Tongue (tissue), 2 donors: ENCODE data around the gene CCDC136. TPM values are rescaled to one million over a fixed set of nuclear protein-coding genes. Genes with fewer than 3 reads are reported as not detected.

Source experiments
- DNase-seq: peaks from one replicate; pipeline ENCODE4 v3.0.0-alpha.2; 2015
- total RNA-seq: library from RNA; depleted of rRNA; stranded (reverse); fragments of >200 nt; gene quantifications from one replicate; pipeline ENCODE4 v1.2.3, GENCODE V29; 2014

Gene CCDC136
- total RNA-seq, 1 donor from 2014 or later, result 16.4 TPM

DNA sequence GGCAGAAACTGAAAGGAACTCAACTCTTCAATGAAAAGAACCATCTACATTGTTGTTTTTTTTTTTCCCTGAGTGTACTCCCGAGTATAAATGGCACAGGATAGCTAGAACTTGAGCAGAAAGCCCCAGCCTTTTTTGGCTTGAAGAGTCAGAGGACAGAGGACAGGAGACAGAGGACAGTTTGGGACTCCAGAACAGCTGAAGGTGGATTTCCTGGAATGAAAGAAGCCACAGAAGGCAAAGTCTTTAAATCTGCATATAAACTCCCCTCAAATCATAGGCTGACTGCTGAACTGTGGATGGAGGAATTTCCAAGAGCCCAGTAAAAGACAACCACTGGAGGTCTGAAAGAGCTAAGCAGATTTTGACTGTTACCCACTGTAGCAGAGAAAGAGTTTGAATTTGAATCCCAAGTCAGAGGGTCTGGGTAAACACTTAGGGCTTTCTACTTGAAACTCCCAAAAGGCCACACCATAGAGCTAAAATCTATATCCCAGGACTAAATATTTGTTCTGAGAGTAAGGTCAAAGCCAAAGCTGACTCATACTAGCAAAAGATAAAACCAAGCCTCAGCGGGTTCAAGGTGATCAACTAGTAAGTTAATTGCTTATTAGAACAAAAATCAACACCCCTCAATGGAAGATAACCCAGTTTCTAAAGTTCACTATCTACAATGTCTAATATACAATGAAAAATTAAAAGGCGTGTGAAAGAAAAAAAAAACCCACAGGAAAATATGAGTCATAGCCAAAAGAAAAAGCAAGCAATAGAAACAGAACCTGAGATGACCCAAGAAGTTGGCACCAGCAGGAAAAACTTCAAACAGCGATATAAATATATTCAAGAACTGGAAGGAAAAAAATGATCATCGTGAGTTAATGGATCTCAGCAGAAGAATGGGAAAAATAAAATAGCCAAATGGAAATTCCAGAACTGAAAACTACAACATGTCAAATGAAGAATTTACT lies 14.3 kb upstream of the CCDC136 start:
- DNase-seq, result no peak

- no peak for DNase-seq
Measured at GRCh38 chr7:128778946-128779345, 12.8 kb upstream of the CCDC136 start.

DNA sequence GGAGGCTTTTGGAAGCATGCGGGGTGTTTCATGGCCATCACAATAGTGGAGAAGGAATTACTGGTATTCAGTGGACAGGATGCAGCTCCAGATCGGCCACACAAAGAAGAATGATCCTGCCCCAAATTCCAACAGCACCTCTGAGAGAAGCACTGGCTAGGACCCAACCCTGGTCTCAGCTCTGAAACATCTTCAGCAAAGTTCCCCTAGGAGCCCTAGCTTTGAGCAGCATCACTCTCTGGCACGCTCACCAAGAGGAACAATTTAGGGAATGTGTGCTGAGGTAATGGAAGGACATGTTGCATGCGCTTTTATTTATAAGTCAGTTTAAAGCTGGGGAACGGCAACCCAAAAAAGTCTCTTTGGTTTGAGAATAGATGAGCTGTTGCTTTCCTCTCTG lies 10.6 kb upstream of the CCDC136 start:
- peak; percentile 59 for DNase-seq

- DNase-seq, result no peak
Measured at GRCh38 chr7:128781851-128782250, 9.9 kb upstream of the CCDC136 start.

DNA sequence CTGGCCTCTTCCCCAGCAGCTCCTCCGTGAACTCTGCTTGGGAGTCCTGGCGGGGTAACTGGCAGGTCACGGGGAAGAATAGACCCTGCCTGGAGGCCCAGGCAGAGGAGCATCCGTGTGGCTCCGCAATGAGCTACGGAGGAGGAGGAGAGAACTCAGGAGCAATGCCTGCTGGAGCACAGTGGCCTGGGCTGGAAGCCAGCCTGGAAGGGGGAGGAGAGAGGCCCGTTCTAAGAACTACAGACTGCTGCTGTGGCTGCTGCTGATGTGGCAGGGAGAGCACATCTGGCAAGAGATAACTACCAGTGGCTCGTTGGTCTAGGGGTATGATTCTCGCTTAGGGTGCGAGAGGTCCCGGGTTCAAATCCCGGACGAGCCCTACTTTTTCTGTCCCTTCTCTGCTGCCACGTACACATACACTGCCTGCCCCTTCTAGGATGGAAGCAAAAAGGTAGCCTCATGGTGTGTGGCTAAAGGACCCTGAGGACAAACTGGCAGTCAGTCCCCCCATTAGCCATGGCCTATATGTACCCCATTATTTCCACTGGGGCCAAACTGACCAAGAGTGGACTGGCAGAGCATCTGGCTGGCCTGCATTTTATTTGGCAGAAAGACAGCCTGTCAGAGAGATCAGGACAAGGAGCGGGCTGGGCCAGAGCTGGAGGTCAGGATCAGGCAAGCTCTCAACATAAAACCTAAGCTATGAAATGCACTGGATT lies 8.5 kb upstream of the CCDC136 start:
- DNase-seq, result peak; percentile 89

DNA sequence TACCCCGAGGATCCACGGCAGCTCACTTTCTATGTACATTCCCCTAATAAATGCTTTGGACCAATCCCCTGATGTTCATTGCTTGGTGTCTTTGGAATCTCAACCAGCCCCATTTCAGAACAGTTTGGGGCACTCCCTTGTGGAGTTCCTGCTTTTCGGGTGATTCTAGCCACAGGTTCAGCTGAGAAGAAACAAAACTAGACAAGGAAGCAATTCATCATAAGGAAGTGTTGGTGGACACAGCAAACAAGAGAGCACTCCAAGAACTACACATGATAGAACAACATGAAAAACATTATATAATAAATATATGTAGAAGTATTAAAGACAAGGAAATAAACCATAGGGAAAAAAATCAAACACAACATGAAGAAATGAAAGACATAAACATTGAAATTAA lies 6.0 kb upstream of the CCDC136 start:
- no peak for DNase-seq

GRCh38 chr7:128788446-128789412 lies 3.0 kb upstream of the CCDC136 start:
- no peak for DNase-seq

- DNase-seq, result no peak
Measured at GRCh38 chr7:128790315-128791041, 1.3 kb upstream of the CCDC136 start.

GRCh38 chr7:128791972-128792327 lies 182 bp downstream of the CCDC136 start:
- DNase-seq, result peak; percentile 23

DNA sequence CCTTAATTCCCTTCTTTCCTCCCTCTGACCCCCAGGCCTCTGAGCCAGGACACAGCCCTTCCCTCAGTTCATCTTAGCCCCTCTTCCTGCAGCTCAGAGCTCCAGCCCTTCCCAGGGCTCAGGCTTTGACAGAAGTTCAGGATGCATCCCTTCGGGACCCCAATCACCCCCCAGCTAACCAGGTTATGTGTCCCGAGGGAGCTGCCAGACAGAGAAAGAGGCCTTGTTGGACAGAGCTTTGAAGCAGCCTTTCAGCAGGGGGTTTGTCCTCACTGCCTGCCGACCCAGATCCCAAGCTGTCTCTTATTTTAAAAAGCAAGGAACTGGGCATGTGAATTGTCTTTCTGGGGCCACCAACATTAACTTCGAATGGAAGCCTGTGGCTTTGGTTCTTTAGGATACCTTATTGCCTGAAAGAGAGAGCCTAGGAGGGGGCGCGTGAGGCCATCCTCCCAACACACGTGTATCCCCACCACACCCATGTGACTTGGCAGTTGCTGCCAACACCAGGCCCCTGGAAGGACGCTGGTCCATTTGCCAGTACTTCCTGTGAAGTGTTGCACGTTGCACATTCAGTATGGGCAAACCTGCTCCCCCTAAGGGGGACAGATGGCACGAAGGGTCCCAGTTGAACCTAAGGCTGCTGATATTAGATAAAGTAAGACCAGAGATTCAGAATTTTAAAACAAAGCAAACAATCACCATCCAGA lies 858 bp downstream of the CCDC136 start:
- DNase-seq, result peak; percentile 45

DNA sequence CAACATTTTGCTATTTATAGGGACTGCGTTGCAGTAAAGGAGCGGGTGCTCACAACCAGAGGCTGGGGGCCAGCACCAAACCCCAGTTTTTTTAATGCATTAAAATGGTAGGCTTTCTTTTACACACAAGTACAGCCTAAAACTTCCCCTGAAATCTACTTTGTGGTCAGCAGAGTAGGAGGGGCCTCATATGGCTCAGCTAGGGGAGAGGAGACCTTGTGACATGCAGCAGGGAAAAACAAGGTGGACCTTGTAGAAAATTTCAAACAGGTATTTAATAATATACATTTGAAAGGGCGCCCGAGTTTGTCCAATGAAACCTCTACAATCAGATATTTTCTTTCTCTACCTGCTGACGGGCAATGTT lies 1.4 kb downstream of the CCDC136 start:
- no peak for DNase-seq

DNA sequence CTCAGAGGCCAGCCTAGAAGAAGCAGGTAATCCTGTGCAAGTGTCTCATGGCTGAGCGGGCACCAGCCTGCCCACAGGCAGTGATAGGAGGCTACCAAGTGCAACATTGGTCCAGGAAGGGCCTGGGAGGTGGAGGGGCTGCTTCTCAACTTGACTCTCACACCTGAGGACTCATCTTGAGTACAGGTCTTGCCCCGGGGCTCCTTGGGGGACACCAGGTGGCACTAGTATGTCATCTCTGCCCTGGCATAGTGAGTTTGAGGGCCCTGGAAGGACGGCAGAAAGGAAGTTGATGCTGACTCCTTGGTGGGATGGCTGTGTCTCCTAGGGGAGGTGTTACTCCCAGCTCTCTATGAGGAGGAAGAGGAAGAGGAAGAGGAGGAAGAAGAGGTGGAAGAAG lies 2.3 kb downstream of the CCDC136 start:
- DNase-seq, result no peak

- no peak for DNase-seq
Measured at GRCh38 chr7:128794436-128794835, 2.7 kb downstream of the CCDC136 start.

DNA sequence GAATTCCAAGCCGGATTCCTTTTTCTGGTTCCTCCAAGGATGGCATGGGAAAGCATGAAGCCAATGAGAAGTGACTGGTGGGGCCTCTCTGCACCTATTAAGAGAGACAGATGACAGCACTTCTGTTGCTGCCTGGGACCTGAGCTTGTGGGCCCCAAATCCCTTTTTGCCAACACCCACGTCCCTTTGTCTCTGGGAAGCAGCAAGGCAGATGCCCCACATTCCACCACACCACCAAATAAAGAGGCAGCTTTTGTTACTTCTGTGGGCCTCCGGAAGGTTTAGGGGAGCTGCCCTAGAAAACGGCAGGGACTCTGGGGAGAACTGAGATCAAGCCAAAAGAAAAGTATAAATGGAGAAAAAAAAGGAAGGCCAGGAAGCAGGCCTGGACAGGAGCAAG lies 3.4 kb downstream of the CCDC136 start:
- no peak for DNase-seq

DNA sequence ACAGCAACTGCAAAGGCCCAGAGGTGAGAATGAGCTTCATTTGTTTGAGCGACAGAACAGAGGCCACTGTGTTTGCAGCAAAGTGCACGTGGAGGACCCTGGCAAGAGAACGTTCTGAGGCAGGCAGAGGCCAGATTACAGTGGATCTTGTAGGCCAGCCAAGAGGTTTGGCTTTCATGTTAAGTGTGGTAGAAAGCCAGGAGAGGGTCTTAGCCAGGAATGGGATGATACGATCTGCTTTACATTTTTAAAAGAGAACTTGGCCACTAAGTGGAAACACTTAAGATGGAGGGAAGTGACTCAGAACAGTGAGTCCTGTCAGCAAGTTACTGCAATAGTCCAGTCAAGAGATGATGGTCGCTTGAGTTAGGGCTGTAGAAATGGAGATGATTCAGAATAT lies 4.6 kb downstream of the CCDC136 start:
- DNase-seq, result peak; percentile 64

DNA sequence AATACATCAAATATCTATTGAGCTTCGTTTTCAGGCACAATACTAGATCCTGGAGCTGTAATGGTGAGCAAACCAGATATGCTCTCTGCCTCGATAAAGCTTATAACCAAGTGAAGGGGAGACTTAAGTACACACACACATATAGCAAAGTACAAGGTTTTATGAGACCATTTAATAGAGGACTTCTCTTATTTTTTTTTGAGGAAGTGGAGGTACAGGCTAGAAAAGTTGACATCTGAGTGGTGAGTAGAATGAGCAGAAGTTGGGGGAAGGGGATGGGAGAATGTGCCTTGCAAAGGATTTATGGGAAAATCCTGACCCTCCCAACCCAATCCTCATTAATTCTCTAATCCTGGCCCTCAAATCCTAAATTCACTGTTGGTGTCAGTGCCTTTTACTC lies 7.7 kb downstream of the CCDC136 start:
- no peak for DNase-seq

- DNase-seq, result no peak
Measured at GRCh38 chr7:128800567-128800966, 8.8 kb downstream of the CCDC136 start.

DNA sequence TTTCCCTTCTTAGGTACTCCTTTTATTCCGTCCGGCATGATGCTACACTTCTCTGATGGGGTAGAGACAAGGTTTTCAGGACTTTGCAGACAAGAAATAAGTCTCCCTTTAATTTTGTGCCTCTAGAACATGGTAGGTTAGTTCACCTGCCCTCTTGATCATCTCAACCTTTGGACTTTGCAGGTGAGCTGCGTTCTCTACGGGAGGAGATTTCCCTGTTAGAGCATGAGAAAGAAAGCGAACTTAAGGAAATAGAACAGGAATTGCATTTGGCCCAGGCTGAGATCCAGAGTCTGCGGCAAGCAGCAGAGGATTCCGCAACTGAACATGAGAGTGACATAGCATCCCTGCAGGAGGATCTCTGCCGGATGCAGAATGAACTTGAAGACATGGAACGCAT lies 9.2 kb downstream of the CCDC136 start:
- no peak for DNase-seq

DNA sequence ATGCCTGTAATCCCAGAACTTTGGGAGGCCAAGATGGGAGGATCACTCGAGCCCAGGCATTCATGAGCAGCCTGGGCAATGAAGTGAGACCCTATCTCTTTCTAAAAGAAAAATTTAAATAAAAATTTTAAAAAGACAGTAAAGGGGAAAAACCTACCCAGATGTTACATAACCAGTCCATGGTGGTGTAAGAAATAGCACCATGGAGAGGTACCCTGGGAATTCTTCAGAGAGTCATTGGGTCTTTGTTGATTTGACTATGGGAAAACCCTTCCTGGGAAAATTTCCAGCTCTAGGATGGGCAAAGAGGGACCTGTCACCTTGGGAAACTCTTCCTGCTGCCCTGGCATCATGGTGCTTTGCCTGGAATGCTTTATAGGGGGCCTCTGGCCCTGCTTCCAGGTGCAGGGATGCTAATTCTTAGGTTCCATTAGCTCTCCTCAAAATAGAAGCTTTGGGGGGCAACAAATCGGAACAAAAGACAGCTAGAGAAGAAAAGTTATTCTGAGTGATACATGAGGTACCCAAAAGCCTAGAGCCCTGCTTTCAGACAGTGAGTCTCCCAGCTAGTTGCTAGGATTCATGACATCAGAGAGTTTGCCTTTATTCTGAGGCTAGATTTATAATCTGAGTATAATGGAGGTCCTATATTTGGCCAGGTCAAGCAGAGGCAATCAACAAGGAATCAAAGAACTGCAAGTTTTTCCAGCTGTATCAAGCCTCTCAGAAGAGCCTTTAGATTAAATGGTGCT lies 10.1 kb downstream of the CCDC136 start:
- no peak for DNase-seq

DNA sequence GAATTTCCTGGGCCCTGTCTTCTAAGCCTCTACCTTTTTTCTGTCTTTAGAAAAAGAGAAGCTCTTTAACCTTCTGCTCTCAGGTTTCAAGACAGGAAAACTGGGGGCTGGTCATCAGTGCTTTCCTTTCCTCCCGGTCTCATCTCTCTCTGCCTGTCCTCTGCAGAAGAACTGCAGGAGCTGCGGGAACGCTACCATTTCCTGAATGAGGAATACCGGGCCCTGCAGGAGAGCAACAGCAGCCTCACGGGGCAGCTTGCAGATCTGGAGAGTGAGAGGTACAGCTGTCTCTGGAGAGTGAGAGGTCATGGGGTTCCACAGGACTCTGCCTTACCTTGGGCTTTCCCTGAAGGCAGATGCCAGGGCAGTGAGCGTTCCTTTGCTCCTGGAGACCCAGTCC lies 12.7 kb downstream of the CCDC136 start:
- DNase-seq, result no peak
